Astrocyte of the spinal cord (primary cell): ENCODE data around the gene GSX2.

Experiments
- DNase-seq: peaks from one replicate; pipeline ENCODE4 v3.0.0; 2011; ENCODE audit warnings: low read depth, low spot score
- H3K4me3 ChIP-seq: 2 replicates; pipeline ENCODE4 v1.5.1; 2011; ENCODE audit warnings: low read depth, mild to moderate bottlenecking, low read length, moderate library complexity
- CTCF ChIP-seq: IDR thresholded peaks from 2 replicates; pipeline ENCODE4 v1.5.1; 2012; ENCODE audit warnings: low read depth, mild to moderate bottlenecking, low read length, inconsistent platforms
- in situ Hi-C: cut with HindIII; loops from 2 replicates; pipeline ENCODE4 v1.10.0; 2017; ENCODE audit warnings: low sequenced_read_pairs

GSX2 gene

GRCh38 chr4:54074381-54074780, 25.6 kb upstream of the GSX2 start:
- in situ Hi-C loops: no loop called here
- TF ChIP-seq CTCF: no peak
- no peak overlapping the region for H3K4me3 ChIP-seq
- DNase-seq: no peak

GRCh38 chr4:54076673-54077072, 23.3 kb upstream of the GSX2 start:
- in situ Hi-C loops: no loop called here
- H3K4me3 ChIP-seq: no peak overlapping the region
- TF ChIP-seq CTCF: no peak
- no peak for DNase-seq

- in situ Hi-C loops: no loop called here
- H3K4me3 ChIP-seq: no peak overlapping the region
- DNase-seq: no peak
- no peak for TF ChIP-seq CTCF
Observed at GRCh38 chr4:54077812-54078211, 22.2 kb upstream of the GSX2 start.

- no peak for TF ChIP-seq CTCF
- no peak overlapping the region for H3K4me3 ChIP-seq
- in situ Hi-C loops: no loop called here
- DNase-seq: peak; percentile 96
Observed at GRCh38 chr4:54082168-54082567, 17.8 kb upstream of the GSX2 start.

GRCh38 chr4:54085284-54085683, 14.7 kb upstream of the GSX2 start:
- in situ Hi-C loops: no loop called here
- H3K4me3 ChIP-seq: no peak overlapping the region
- no peak for TF ChIP-seq CTCF
- DNase-seq: peak; percentile 82

- in situ Hi-C loops: no loop called here
- H3K4me3 ChIP-seq: no peak overlapping the region
- no peak for TF ChIP-seq CTCF
- no peak for DNase-seq
Observed at GRCh38 chr4:54089875-54090274, 10.1 kb upstream of the GSX2 start.

GRCh38 chr4:54090404-54090803, 9.6 kb upstream of the GSX2 start:
- no peak for TF ChIP-seq CTCF
- DNase-seq: no peak
- H3K4me3 ChIP-seq: no peak overlapping the region
- in situ Hi-C loops: no loop called here
